Activated CD8-positive, alpha-beta memory T cell treated with anti-CD3 and anti-CD28 coated beads for 1 hour (primary cell): Measurements from ENCODE around the gene LSM11.

ENCODE experiments used
- DNase-seq, 2 donors: peaks; one replicate each; pipeline ENCODE4 v3.0.0-alpha.2; 2020; ENCODE audit warnings: low read depth in 1 of 2; ENCODE audit errors: extremely low read depth in 1 of 2

The LSM11 gene

GRCh38 chr5:157767689-157768088 is 24.2 kb downstream of the LSM11 start:
- no peak for DNase-seq

GRCh38 chr5:157770665-157771064 is 27.2 kb downstream of the LSM11 start:
- DNase-seq = no peak

GRCh38 chr5:157772127-157772526 is 28.6 kb downstream of the LSM11 start:
- no peak for DNase-seq

- no peak for DNase-seq
Observed at GRCh38 chr5:157778121-157778805, 34.8 kb downstream of the LSM11 start.

GRCh38 chr5:157779221-157779620 is 35.7 kb downstream of the LSM11 start:
- DNase-seq = no peak

- DNase-seq = no peak
Observed at GRCh38 chr5:157785801-157786200, 42.3 kb downstream of the LSM11 start.

- DNase-seq = no peak
Observed at GRCh38 chr5:157793301-157793700, 49.8 kb downstream of the LSM11 start.

- DNase-seq = no peak
Observed at GRCh38 chr5:157799578-157799977, 56.1 kb downstream of the LSM11 start.

GRCh38 chr5:157800137-157800536 is 56.6 kb downstream of the LSM11 start:
- DNase-seq = no peak

- DNase-seq = no peak
Observed at GRCh38 chr5:157802736-157803135, 59.2 kb downstream of the LSM11 start.

GRCh38 chr5:157808043-157808442 is 64.5 kb downstream of the LSM11 start:
- no peak for DNase-seq
